GM12865 (cell line): ENCODE data around the gene KAT8.

Experiments
- DNase-seq: peaks from one replicate; pipeline ENCODE4 v3.0.0; 2010; ENCODE audit warnings: low read depth
- H3K4me3 ChIP-seq: 2 replicates; pipeline ENCODE4 v1.5.1; 2011; ENCODE audit warnings: mild to moderate bottlenecking, low read depth, low read length, control low read depth
- TF ChIP-seq, protein P1 (sequence below): IDR thresholded peaks from 2 replicates; pipeline ENCODE4 v1.5.1; 2011; ENCODE audit warnings: low read length, control low read depth, low read depth, inconsistent platforms; ENCODE audit not compliant: insufficient read depth; ENCODE audit errors: missing control alignments

Gene KAT8

DNA sequence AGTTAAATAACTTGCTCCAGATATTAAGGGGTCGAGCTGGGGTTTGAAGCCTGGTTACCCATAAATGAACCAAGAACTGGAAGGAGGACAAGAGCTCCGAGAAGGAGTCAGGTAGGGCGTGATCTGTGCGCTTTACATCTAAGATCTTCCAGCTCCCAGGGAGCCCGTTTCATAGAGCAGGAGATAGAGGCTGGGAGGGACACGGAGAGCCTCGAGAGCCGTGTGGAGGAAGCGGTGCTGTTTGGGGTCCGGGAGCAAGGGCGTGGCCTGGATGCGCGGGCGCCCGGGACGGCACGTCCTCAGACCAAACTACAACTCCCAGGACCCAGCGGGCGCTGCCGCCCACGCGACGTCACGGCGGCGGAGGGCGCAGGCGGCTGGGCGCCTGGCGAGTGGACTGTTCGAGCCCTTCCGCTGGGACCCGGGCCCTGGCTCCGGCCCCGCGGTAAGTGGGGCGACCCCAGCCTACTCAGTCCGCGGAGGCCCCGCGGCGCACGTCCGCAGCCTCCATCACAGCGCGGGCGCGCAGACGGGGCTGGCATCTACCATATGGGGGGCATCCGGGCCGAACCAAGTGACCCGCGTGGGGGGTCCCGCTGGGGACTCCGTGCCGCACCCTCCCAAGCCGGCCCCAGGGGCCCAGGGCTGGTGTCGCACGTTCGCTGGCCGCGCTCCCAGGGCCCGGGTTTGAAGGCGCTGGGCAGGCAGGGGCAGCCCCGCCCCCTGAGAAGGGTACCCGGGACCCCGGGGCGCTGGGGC is 9.2 kb upstream of the KAT8 start, which contains the start of gene BCKDK:
BCKDK (plus strand) TSS at position 352 of the 759 bp plus-strand sequence. CDS start 838 bp downstream, outside the sequence.
- TF ChIP-seq, protein P1, sequence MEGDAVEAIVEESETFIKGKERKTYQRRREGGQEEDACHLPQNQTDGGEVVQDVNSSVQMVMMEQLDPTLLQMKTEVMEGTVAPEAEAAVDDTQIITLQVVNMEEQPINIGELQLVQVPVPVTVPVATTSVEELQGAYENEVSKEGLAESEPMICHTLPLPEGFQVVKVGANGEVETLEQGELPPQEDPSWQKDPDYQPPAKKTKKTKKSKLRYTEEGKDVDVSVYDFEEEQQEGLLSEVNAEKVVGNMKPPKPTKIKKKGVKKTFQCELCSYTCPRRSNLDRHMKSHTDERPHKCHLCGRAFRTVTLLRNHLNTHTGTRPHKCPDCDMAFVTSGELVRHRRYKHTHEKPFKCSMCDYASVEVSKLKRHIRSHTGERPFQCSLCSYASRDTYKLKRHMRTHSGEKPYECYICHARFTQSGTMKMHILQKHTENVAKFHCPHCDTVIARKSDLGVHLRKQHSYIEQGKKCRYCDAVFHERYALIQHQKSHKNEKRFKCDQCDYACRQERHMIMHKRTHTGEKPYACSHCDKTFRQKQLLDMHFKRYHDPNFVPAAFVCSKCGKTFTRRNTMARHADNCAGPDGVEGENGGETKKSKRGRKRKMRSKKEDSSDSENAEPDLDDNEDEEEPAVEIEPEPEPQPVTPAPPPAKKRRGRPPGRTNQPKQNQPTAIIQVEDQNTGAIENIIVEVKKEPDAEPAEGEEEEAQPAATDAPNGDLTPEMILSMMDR: no peak
- DNase-seq: peak; percentile 88
- H3K4me3 ChIP-seq: peak within 1 kb of the TSS; percentile 96

DNA sequence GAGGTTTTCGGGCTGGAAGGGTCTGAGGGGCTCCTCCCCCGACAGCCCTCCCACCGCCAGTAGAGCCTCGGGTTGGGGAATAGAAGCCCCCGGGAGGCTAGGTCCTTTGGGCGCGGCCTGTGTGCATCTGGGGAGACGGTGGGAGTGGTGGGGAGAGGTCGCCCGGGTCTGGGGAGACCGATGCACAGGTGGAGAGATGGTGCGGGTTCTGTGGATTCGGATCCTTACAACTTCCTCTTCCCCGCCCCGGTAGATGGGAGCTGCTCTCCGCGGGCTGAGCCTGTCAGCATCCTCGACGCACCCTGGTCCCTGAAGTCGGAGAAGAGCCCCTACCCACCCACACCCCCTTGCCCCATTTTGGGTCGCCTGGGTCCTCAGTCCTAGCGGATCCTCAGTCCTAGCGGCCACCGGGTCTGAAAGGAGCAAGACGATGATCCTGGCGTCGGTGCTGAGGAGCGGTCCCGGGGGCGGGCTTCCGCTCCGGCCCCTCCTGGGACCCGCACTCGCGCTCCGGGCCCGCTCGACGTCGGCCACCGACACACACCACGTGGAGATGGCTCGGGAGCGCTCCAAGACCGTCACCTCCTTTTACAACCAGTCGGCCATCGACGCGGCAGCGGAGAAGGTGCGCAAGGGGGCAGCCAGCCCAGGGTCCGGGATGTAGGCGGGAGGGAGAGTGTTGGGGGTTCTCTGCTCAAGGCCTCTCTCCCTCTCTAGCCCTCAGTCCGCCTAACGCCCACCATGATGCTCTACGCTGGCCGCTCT is 8.5 kb upstream of the KAT8 start:
- DNase-seq: no peak
- peak overlapping the region; percentile 96 for H3K4me3 ChIP-seq
- TF ChIP-seq, protein P1: no peak

DNA sequence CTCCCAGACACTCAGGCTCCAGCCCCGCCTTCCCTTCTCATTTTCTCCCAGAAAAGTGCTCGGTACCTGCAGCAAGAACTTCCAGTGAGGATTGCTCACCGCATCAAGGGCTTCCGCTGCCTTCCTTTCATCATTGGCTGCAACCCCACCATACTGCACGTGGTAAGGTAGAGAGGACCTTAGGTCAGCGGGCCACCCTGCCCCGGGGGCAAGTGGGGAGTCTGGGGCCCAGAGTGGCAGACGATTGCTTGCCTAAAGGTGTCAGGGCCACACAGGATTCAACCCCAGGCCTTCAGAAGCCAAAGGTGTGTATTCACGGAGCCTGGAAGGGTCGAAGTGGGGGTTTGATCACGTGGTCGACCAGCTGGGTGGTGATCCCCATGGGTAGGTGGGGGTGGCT is 7.8 kb upstream of the KAT8 start:
- DNase-seq: no peak
- TF ChIP-seq, protein P1: no peak
- no peak overlapping the region for H3K4me3 ChIP-seq

- DNase-seq: no peak
- H3K4me3 ChIP-seq: no peak overlapping the region
- TF ChIP-seq, protein P1: no peak
Observed at GRCh38 chr16:31110106-31111034, 7.1 kb upstream of the KAT8 start.

DNA sequence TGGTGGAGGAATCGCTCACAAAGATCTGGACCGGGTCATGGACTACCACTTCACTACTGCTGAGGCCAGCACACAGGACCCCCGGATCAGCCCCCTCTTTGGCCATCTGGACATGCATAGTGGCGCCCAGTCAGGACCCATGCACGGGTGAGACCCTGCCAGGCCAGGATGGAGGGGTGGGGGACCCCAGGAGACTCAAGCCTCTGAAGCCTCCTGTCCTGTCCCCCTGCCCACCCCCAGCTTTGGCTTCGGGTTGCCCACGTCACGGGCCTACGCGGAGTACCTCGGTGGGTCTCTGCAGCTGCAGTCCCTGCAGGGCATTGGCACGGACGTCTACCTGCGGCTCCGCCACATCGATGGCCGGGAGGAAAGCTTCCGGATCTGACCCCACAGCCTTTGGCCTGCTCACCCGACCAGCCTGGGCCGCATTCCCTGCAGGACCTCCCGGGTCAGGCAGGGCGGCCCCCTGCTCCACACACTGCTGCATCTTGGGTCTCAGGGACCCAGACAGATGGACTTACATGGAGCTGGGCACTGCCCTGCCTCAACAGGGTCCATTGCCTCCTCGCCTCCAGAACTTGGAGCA is 5.5 kb upstream of the KAT8 start:
- H3K4me3 ChIP-seq: no peak overlapping the region
- TF ChIP-seq, protein P1: no peak
- no peak for DNase-seq

GRCh38 chr16:31112711-31113110 is 4.8 kb upstream of the KAT8 start:
- no peak for DNase-seq
- TF ChIP-seq, protein P1: no peak
- no peak overlapping the region for H3K4me3 ChIP-seq
